HCT116 (cell line): ENCODE data around the gene CASP6. TPM values are rescaled to one million over a fixed set of nuclear protein-coding genes. Genes with fewer than 3 reads are reported as not detected.

Experiments
- ATAC-seq: fragments of 200-7000 bp; cut with Tn5 transposase; 2 replicates; pipeline ENCODE4 v1.9.1; 2020; ENCODE audit warnings: mild to moderate bottlenecking, moderate library complexity
- BruUV-seq: library from RNA; stranded (reverse); fragments of 400-500 nt; replicated peaks from 2 replicates; lab custom pipeline; 2021; lab: Mats Ljungman, UMichigan
- CTCF ChIA-PET: fragments of 300-600 bp; sonication (Branson Sonifier 250); formaldehyde crosslinking; loops from one replicate; lab custom pipeline; 2021; ENCODE audit warnings: antibody characterized with exemption; lab: Charles Lee
- POLR2A ChIA-PET: fragments of 300-600, 350-600 bp; sonication (Branson Sonifier 250); formaldehyde crosslinking; loops from one replicate; lab custom pipeline; 2021; ENCODE audit warnings: antibody characterized with exemption; lab: Charles Lee
- RAD21 ChIA-PET, 2 experiments: fragments of 300-600 bp; sonication (Branson Sonifier 250); formaldehyde crosslinking; loops; one replicate each; lab custom pipeline; 2023; ENCODE audit warnings: low total read pairs in 2 of 2; ENCODE audit not compliant: uncharacterized antibody in 2 of 2, unreplicated experiment in 2 of 2, low non-redundant PET in 1 of 2; lab: Charles Lee
- DNase-seq: peaks from one replicate; pipeline ENCODE4 v3.0.0-alpha.2; 2010; ENCODE audit warnings: low read depth, low spot score
- H2AFZ ChIP-seq: fragments of 200-600 bp; shearing (Covaris generic), sonication (generic); 2 replicates; pipeline ENCODE4 v1.6.1; 2017; ENCODE audit warnings: low read depth, mixed run types, mixed read lengths, antibody characterized with exemption, low read length; ENCODE audit not compliant: poor library complexity, severe bottlenecking
- H3K27ac ChIP-seq: 2 replicates; pipeline ENCODE4 v1.5.1; 2012; ENCODE audit warnings: low read depth, low read length
- H3K27me3 ChIP-seq: fragments of 200-600 bp; sonication (generic); 2 replicates; pipeline ENCODE4 v1.6.1; 2016; ENCODE audit warnings: mixed run types, low read length, mixed read lengths; ENCODE audit not compliant: insufficient read depth
- H3K36me3 ChIP-seq, 2 experiments: fragments of 200-500 bp in 1 of 2; fragments of 200-600 bp in 1 of 2; sonication (Bioruptor generic) in 1 of 2; sonication (generic) in 1 of 2; 2 replicates each; pipeline versions ENCODE4 v1.5.1 to v1.6.1; 2014 to 2016; ENCODE audit warnings: low read length in 2 of 2, inconsistent platforms in 1 of 2, mixed read lengths in 1 of 2, mixed run types in 1 of 2; ENCODE audit not compliant: insufficient read depth in 2 of 2, control insufficient read depth in 1 of 2
- H3K4me1 ChIP-seq, 2 experiments: fragments of 200-600 bp in 1 of 2; sonication (generic) in 1 of 2; 2 replicates each; pipeline versions ENCODE4 v1.5.1 to v1.6.1; 2012 to 2017; ENCODE audit warnings: low read length in 2 of 2, inconsistent platforms in 1 of 2, mild to moderate bottlenecking in 1 of 2, mixed read lengths in 1 of 2, mixed run types in 1 of 2, moderate library complexity in 1 of 2; ENCODE audit not compliant: insufficient read depth in 2 of 2, control insufficient read depth in 1 of 2
- H3K4me2 ChIP-seq: fragments of 200-600 bp; sonication (generic); 2 replicates; pipeline ENCODE4 v1.6.1; 2017; ENCODE audit warnings: mixed run types, low read length, mixed read lengths
- H3K4me3 ChIP-seq, 2 experiments: fragments of 200-600 bp in 1 of 2; sonication (generic) in 1 of 2; replicated peaks in 1 of 2; 2 replicates each; pipeline ENCODE4 v1.5.1; 2011 to 2016; ENCODE audit warnings: low read length in 2 of 2, control low read depth in 1 of 2, low read depth in 1 of 2, mild to moderate bottlenecking in 1 of 2, mixed read lengths in 1 of 2, mixed run types in 1 of 2
- H3K79me2 ChIP-seq: fragments of 200-600 bp; sonication (generic); 2 replicates; pipeline ENCODE4 v1.6.1; 2017; ENCODE audit warnings: mild to moderate bottlenecking, mixed run types, low read length, moderate library complexity, mixed read lengths; ENCODE audit not compliant: insufficient read depth
- H3K9ac ChIP-seq: fragments of 200-600 bp; sonication (generic); 2 replicates; pipeline ENCODE4 v1.6.1; 2016; ENCODE audit warnings: low read length, mixed read lengths
- H3K9me2 ChIP-seq: fragments of 200-600 bp; sonication (generic), shearing (Covaris generic); 2 replicates; pipeline ENCODE4 v1.6.1; 2017; ENCODE audit warnings: mixed run types, mild to moderate bottlenecking, moderate library complexity; ENCODE audit not compliant: insufficient read depth
- H3K9me3 ChIP-seq, 2 experiments: fragments of 200-500 bp in 1 of 2; fragments of 200-600 bp in 1 of 2; sonication (Bioruptor generic) in 1 of 2; sonication (generic) in 1 of 2; 2 replicates each; pipeline ENCODE4 v1.6.1; 2014 to 2017; ENCODE audit warnings: low read length in 2 of 2, mixed read lengths in 2 of 2, inconsistent platforms in 1 of 2, low read depth in 1 of 2, mild to moderate bottlenecking in 1 of 2, mixed run types in 1 of 2, moderate library complexity in 1 of 2; ENCODE audit not compliant: control insufficient read depth in 1 of 2, insufficient read depth in 1 of 2
- H4K20me1 ChIP-seq: fragments of 200-600 bp; sonication (generic), shearing (Covaris generic); 2 replicates; pipeline ENCODE4 v1.6.1; 2017; ENCODE audit warnings: mixed run types, mild to moderate bottlenecking, moderate library complexity; ENCODE audit not compliant: insufficient read depth
- EGR1 ChIP-seq: IDR thresholded peaks from 2 replicates; pipeline ENCODE4 v1.6.1; 2012; ENCODE audit warnings: low read depth
- ELF1 ChIP-seq: IDR thresholded peaks from 2 replicates; pipeline ENCODE4 v1.6.1; 2012; ENCODE audit warnings: low read depth, borderline replicate concordance
- EZH2phosphoT487 ChIP-seq: fragments of 200-600 bp; IDR thresholded peaks from 2 replicates; pipeline ENCODE4 v1.6.1; 2018; ENCODE audit warnings: antibody characterized with exemption, borderline replicate concordance
- FOSL1 ChIP-seq: IDR thresholded peaks from 2 replicates; pipeline ENCODE4 v1.6.1; 2012; ENCODE audit warnings: low read depth
- POLR2A ChIP-seq: IDR thresholded peaks from 2 replicates; pipeline ENCODE4 v1.7.0; 2011; ENCODE audit warnings: borderline replicate concordance; ENCODE audit not compliant: insufficient read depth, insufficient read length; ENCODE audit errors: extremely low read depth
- POLR2AphosphoS5 ChIP-seq: IDR thresholded peaks from 2 replicates; pipeline ENCODE4 v1.6.1; 2011; ENCODE audit warnings: mild to moderate bottlenecking, low read depth, low read length, moderate library complexity
- RAD21 ChIP-seq: IDR thresholded peaks from 2 replicates; pipeline ENCODE4 v1.6.1; 2012; ENCODE audit warnings: low read depth, mild to moderate bottlenecking
- YY1 ChIP-seq: IDR thresholded peaks from 2 replicates; pipeline ENCODE4 v1.6.1; 2011; ENCODE audit warnings: low read length, low read depth, moderate library complexity, mild to moderate bottlenecking; ENCODE audit not compliant: insufficient replicate concordance; ENCODE audit errors: extremely low read depth
- ZFX ChIP-seq: fragments of 450-650 bp; IDR thresholded peaks from 2 replicates; pipeline ENCODE4 v1.6.1; 2017
- ZNF274 ChIP-seq: fragments of 200-500 bp; sonication (Bioruptor generic); IDR thresholded peaks from 2 replicates; pipeline ENCODE4 v1.6.1; 2014; ENCODE audit warnings: mild to moderate bottlenecking, low read depth, low read length, inconsistent platforms
- intact Hi-C: fragments of 100-400 bp; cut with micrococcal nuclease; formaldehyde crosslinking; loops from 2 replicates; pipeline ENCODE4 v1.10.0; 2022
- total RNA-seq: library from RNA; stranded (reverse); gene quantifications from one replicate; pipeline ENCODE4 v1.2.1, GENCODE V29; 2021; ENCODE audit not compliant: unreplicated experiment
- TF ChIP-seq, protein P1 (sequence below), 3 experiments: fragments of 200-600 bp in 1 of 3; sonication (generic) in 1 of 3; IDR thresholded peaks in 2 of 3; conservative IDR thresholded peaks in 1 of 3; 2 replicates each; pipeline ENCODE4 v1.5.1; 2012 to 2017; ENCODE audit warnings: low read depth in 2 of 3, low read length in 2 of 3, antibody characterized with exemption in 1 of 3, borderline replicate concordance in 1 of 3, control low read depth in 1 of 3, mild to moderate bottlenecking in 1 of 3, mixed read lengths in 1 of 3, mixed run types in 1 of 3, moderate library complexity in 1 of 3; ENCODE audit not compliant: insufficient read depth in 1 of 3
- TF ChIP-seq, protein P2 (sequence below): IDR thresholded peaks from 2 replicates; pipeline ENCODE4 v1.6.1; 2011; ENCODE audit warnings: mild to moderate bottlenecking, low read length, moderate library complexity; ENCODE audit not compliant: insufficient replicate concordance; ENCODE audit errors: extremely low read depth

The CASP6 gene
- total RNA-seq, 1 experiment from 2014 or later: 18.1 TPM

DNA sequence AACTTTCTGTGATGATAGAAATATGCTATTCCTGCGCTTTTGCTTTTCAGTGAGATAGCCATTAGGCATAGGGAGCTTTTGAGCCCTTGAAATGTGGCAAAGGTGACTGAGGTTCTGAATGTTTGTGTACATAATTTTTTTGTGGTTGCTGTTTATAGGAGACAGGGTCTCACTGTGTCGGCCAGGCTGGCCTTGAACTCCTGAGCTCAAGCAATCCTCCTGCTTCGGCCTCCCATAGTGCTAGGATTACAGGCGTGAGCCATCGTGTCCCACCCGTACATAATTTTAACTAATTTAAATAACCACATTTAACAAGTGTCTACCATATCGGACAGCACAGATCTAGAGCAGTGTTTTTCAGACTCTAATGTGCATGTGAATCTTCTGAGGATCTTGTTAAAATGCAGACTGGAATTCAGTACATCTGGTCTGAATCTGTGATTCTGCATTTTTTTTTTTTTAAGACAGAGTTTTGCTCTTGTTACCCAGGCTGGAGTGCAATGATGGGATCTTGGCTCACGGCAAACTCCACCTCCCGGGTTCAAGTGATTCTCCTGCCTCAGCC, 45.3 kb downstream of the CASP6 start:
- ChIA-PET RAD21 (no interaction called here), POLR2A (no interaction called here)
- intact Hi-C loops: no loop called here

DNA sequence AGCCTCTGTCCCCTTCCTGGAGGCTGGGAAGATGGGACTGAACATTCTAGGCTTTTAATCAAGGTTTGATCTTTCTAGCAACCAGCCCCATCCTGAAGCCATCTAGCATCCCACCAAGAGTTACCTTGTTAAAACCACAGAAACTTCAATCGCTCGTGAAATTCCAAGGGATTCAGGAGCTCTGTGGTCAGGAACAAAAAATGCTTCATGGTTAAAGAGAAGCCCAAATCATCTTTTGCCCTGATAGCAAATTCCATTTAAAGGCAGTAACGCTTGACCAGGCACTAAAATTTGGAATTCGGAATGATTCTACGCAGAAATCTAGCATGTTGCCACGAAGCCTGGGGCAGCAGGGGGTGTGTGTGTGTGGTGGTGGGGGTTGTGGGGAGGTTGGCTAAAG, 47.8 kb downstream of the CASP6 start:
- no peak overlapping the region for H3K27ac ChIP-seq
- no TSS peak for BruUV-seq
- H2AFZ ChIP-seq: no peak overlapping the region
- no peaks in the 10 kb centered on the region for H3K9me3 ChIP-seq
- POLR2A ChIA-PET: no interaction called here
- H3K4me2 ChIP-seq: no peak overlapping the region
- no peaks in the 10 kb centered on the region for H3K9me2 ChIP-seq
- no peaks in the 10 kb centered on the region for H3K27me3 ChIP-seq
- intact Hi-C loops: no loop called here
- no peak overlapping the region for H3K4me3 ChIP-seq
- no peaks in the 10 kb centered on the region for H3K4me1 ChIP-seq
- no peaks in the 10 kb centered on the region for H3K79me2 ChIP-seq
- DNase-seq: no peak
- ATAC-seq: no peak
- H3K9ac ChIP-seq: no peak overlapping the region
- no peaks in the 10 kb centered on the region for H3K36me3 ChIP-seq
- RAD21 ChIA-PET: no interaction called here
- CTCF ChIA-PET: no interaction called here
- H4K20me1 ChIP-seq: no peaks in the 10 kb centered on the region
- TF ChIP-seq ZNF274: no peak
- TF ChIP-seq, protein P1, sequence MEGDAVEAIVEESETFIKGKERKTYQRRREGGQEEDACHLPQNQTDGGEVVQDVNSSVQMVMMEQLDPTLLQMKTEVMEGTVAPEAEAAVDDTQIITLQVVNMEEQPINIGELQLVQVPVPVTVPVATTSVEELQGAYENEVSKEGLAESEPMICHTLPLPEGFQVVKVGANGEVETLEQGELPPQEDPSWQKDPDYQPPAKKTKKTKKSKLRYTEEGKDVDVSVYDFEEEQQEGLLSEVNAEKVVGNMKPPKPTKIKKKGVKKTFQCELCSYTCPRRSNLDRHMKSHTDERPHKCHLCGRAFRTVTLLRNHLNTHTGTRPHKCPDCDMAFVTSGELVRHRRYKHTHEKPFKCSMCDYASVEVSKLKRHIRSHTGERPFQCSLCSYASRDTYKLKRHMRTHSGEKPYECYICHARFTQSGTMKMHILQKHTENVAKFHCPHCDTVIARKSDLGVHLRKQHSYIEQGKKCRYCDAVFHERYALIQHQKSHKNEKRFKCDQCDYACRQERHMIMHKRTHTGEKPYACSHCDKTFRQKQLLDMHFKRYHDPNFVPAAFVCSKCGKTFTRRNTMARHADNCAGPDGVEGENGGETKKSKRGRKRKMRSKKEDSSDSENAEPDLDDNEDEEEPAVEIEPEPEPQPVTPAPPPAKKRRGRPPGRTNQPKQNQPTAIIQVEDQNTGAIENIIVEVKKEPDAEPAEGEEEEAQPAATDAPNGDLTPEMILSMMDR (IDR thresholded peaks at IDR 0.05 in 2 of 3, conservative IDR thresholded peaks at IDR 0.05 in 1 of 3; ENCODE audit: borderline replicate concordance in 1 of 3, insufficient read depth in 1 of 3, low read depth in 2 of 3, low read length in 2 of 3): no peak
- TF ChIP-seq, protein P2, sequence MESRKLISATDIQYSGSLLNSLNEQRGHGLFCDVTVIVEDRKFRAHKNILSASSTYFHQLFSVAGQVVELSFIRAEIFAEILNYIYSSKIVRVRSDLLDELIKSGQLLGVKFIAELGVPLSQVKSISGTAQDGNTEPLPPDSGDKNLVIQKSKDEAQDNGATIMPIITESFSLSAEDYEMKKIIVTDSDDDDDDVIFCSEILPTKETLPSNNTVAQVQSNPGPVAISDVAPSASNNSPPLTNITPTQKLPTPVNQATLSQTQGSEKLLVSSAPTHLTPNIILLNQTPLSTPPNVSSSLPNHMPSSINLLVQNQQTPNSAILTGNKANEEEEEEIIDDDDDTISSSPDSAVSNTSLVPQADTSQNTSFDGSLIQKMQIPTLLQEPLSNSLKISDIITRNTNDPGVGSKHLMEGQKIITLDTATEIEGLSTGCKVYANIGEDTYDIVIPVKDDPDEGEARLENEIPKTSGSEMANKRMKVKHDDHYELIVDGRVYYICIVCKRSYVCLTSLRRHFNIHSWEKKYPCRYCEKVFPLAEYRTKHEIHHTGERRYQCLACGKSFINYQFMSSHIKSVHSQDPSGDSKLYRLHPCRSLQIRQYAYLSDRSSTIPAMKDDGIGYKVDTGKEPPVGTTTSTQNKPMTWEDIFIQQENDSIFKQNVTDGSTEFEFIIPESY: no peak
- TF ChIP-seq ZFX: no peak
- TF ChIP-seq FOSL1: no peak
- TF ChIP-seq EZH2phosphoT487: no peak
- no peak for TF ChIP-seq POLR2A
- no peak for TF ChIP-seq EGR1

More for the DNA sequence above, 45.3 kb downstream of the CASP6 start:
- CTCF ChIA-PET: no interaction called here
- Histone ChIP-seq H3K4me3 (no peak overlapping the region), H3K9me3 (no peaks in the 10 kb centered on the region), H3K4me1 (no peaks in the 10 kb centered on the region), H3K9me2 (no peaks in the 10 kb centered on the region), H2AFZ (no peak overlapping the region), H4K20me1 (no peaks in the 10 kb centered on the region), H3K27ac (no peak overlapping the region), H3K36me3 (no peaks in the 10 kb centered on the region), H3K79me2 (no peaks in the 10 kb centered on the region), H3K4me2 (no peak overlapping the region), H3K27me3 (no peaks in the 10 kb centered on the region), H3K9ac (no peak overlapping the region)
- DNase-seq (no peak), ATAC-seq (no peak)
- no TSS peak for BruUV-seq
- TF ChIP-seq POLR2AphosphoS5 (no peak), RAD21 (no peak), YY1 (no peak), EGR1 (no peak), ELF1 (no peak)
